Muscle layer of duodenum (tissue), 2 donors: ENCODE measurements around the gene LAMA3.

Source experiments
- H3K27ac ChIP-seq: one replicate; pipeline ENCODE4 v1.7.0; 2013; ENCODE audit warnings: mild to moderate bottlenecking, low read length
- H3K27me3 ChIP-seq: one replicate; pipeline ENCODE4 v1.7.0; 2013; ENCODE audit warnings: low read depth, mild to moderate bottlenecking, control low read depth, low read length
- H3K36me3 ChIP-seq, 2 donors: one replicate each; pipeline ENCODE4 v1.7.0; 2013; ENCODE audit warnings: low read length in 2 of 2, control low read depth in 1 of 2, mild to moderate bottlenecking in 1 of 2; ENCODE audit not compliant: insufficient read depth in 2 of 2, control insufficient read depth in 1 of 2
- H3K4me1 ChIP-seq, 2 donors: one replicate each; pipeline ENCODE4 v1.7.0; 2013; ENCODE audit warnings: low read length in 2 of 2, mild to moderate bottlenecking in 2 of 2, control low read depth in 1 of 2, moderate library complexity in 1 of 2; ENCODE audit not compliant: insufficient read depth in 2 of 2, control insufficient read depth in 1 of 2
- H3K4me3 ChIP-seq, 2 donors: one replicate each; pipeline ENCODE4 v1.7.0; 2013; ENCODE audit warnings: low read length in 2 of 2, low read depth in 1 of 2, mild to moderate bottlenecking in 1 of 2
- H3K9me3 ChIP-seq, 2 donors: one replicate each; pipeline ENCODE4 v1.7.0; 2013; ENCODE audit warnings: low read length in 2 of 2, control low read depth in 1 of 2, mild to moderate bottlenecking in 1 of 2; ENCODE audit not compliant: control insufficient read depth in 1 of 2
- donor health status: healthy.

LAMA3 gene

GRCh38 chr18:23992089-23992940 lies 303.1 kb downstream of the LAMA3 start:
- no peak overlapping the region for H3K4me3 ChIP-seq
- H3K36me3 ChIP-seq = no peaks in the 10 kb centered on the region
- no peaks in the 10 kb centered on the region for H3K9me3 ChIP-seq
- peaks cover 0 to 11% of the 10 kb centered on the region in 2 donors for H3K4me1 ChIP-seq
- no peaks in the 10 kb centered on the region for H3K27me3 ChIP-seq
- peak overlapping the region; percentile 26 for H3K27ac ChIP-seq

- H3K4me3 ChIP-seq = no peak overlapping the region
- H3K27ac ChIP-seq = no peak overlapping the region
- H3K36me3 ChIP-seq = no peaks in the 10 kb centered on the region
- H3K4me1 ChIP-seq = peaks cover 0 to 11% of the 10 kb centered on the region in 2 donors
- H3K9me3 ChIP-seq = no peaks in the 10 kb centered on the region
- H3K27me3 ChIP-seq = no peaks in the 10 kb centered on the region
Measured at GRCh38 chr18:23992941-23993280, 303.7 kb downstream of the LAMA3 start.

GRCh38 chr18:23994361-23994902 lies 305.2 kb downstream of the LAMA3 start:
- no peaks in the 10 kb centered on the region for H3K36me3 ChIP-seq
- H3K27me3 ChIP-seq = no peaks in the 10 kb centered on the region
- H3K4me3 ChIP-seq = no peak overlapping the region
- H3K9me3 ChIP-seq = no peaks in the 10 kb centered on the region
- no peak overlapping the region for H3K27ac ChIP-seq
- peaks cover 0 to 11% of the 10 kb centered on the region in 2 donors for H3K4me1 ChIP-seq

GRCh38 chr18:23995180-23995579 lies 305.9 kb downstream of the LAMA3 start:
- H3K36me3 ChIP-seq = no peaks in the 10 kb centered on the region
- no peak overlapping the region for H3K27ac ChIP-seq
- H3K4me3 ChIP-seq = no peak overlapping the region
- peaks cover 0 to 11% of the 10 kb centered on the region in 2 donors for H3K4me1 ChIP-seq
- no peaks in the 10 kb centered on the region for H3K27me3 ChIP-seq
- H3K9me3 ChIP-seq = no peaks in the 10 kb centered on the region

GRCh38 chr18:23998018-23998417 lies 308.8 kb downstream of the LAMA3 start:
- no peaks in the 10 kb centered on the region for H3K27me3 ChIP-seq
- H3K9me3 ChIP-seq = no peaks in the 10 kb centered on the region
- no peak overlapping the region for H3K4me3 ChIP-seq
- H3K27ac ChIP-seq = no peak overlapping the region
- H3K4me1 ChIP-seq = peaks cover 0 to 6% of the 10 kb centered on the region in 2 donors
- H3K36me3 ChIP-seq = no peaks in the 10 kb centered on the region

GRCh38 chr18:23998820-23999219 lies 309.6 kb downstream of the LAMA3 start:
- H3K36me3 ChIP-seq = no peaks in the 10 kb centered on the region
- peaks cover 0 to 6% of the 10 kb centered on the region in 2 donors for H3K4me1 ChIP-seq
- H3K27me3 ChIP-seq = no peaks in the 10 kb centered on the region
- no peaks in the 10 kb centered on the region for H3K9me3 ChIP-seq
- H3K4me3 ChIP-seq = no peak overlapping the region
- no peak overlapping the region for H3K27ac ChIP-seq

GRCh38 chr18:24000613-24001490 lies 311.6 kb downstream of the LAMA3 start:
- H3K9me3 ChIP-seq = no peaks in the 10 kb centered on the region
- H3K36me3 ChIP-seq = no peaks in the 10 kb centered on the region
- H3K4me1 ChIP-seq = no peaks in the 10 kb centered on the region
- H3K27me3 ChIP-seq = no peaks in the 10 kb centered on the region
- no peak overlapping the region for H3K4me3 ChIP-seq
- no peak overlapping the region for H3K27ac ChIP-seq

- H3K27me3 ChIP-seq = no peaks in the 10 kb centered on the region
- H3K36me3 ChIP-seq = no peaks in the 10 kb centered on the region
- no peak overlapping the region for H3K4me3 ChIP-seq
- no peaks in the 10 kb centered on the region for H3K4me1 ChIP-seq
- H3K27ac ChIP-seq = no peak overlapping the region
- H3K9me3 ChIP-seq = no peaks in the 10 kb centered on the region
Measured at GRCh38 chr18:24002479-24002878, 313.2 kb downstream of the LAMA3 start.

- no peak overlapping the region for H3K27ac ChIP-seq
- H3K4me3 ChIP-seq = no peak overlapping the region
- H3K9me3 ChIP-seq = no peaks in the 10 kb centered on the region
- H3K4me1 ChIP-seq = no peaks in the 10 kb centered on the region
- no peaks in the 10 kb centered on the region for H3K36me3 ChIP-seq
- no peaks in the 10 kb centered on the region for H3K27me3 ChIP-seq
Measured at GRCh38 chr18:24003288-24003687, 314.0 kb downstream of the LAMA3 start.

- no peak overlapping the region for H3K27ac ChIP-seq
- H3K4me3 ChIP-seq = no peak overlapping the region
- no peaks in the 10 kb centered on the region for H3K27me3 ChIP-seq
- no peaks in the 10 kb centered on the region for H3K4me1 ChIP-seq
- H3K36me3 ChIP-seq = no peaks in the 10 kb centered on the region
- H3K9me3 ChIP-seq = no peaks in the 10 kb centered on the region
Measured at GRCh38 chr18:24003903-24004640, 314.8 kb downstream of the LAMA3 start.
